ENCODE measurements around the gene NLGN1.
"Not testable (repeated sequence)": the region's sequence is repeated elsewhere in the genome, so short reads cannot be mapped to it uniquely, and the experiment has no call there.

The NLGN1 gene

GRCh38 chr3:174169736-174170135 is 772.2 kb downstream of the NLGN1 start:
- DNase-seq (ENCODE audit: low read depth), result no peak

- DNase-seq (ENCODE audit: low read depth), result no peak
Measured at GRCh38 chr3:174170248-174170647, 772.7 kb downstream of the NLGN1 start.

GRCh38 chr3:174186377-174186989 is 788.9 kb downstream of the NLGN1 start:
- no peak for DNase-seq (ENCODE audit: low read depth)

- no peak for DNase-seq (ENCODE audit: low read depth)
Measured at GRCh38 chr3:174191380-174191779, 793.8 kb downstream of the NLGN1 start.

GRCh38 chr3:174191895-174192294 is 794.4 kb downstream of the NLGN1 start:
- DNase-seq (ENCODE audit: low read depth), result no peak

- DNase-seq (ENCODE audit: low read depth), result no peak
Measured at GRCh38 chr3:174192471-174192870, 794.9 kb downstream of the NLGN1 start.

- DNase-seq (ENCODE audit: low read depth), result peak; percentile 26
Measured at GRCh38 chr3:174193604-174194003, 796.1 kb downstream of the NLGN1 start.

- no peak for DNase-seq (ENCODE audit: low read depth)
Measured at GRCh38 chr3:174197416-174197815, 799.9 kb downstream of the NLGN1 start.

GRCh38 chr3:174198199-174198598 is 800.7 kb downstream of the NLGN1 start:
- no peak for DNase-seq (ENCODE audit: low read depth)

GRCh38 chr3:174199696-174200095 is 802.2 kb downstream of the NLGN1 start:
- no peak for DNase-seq (ENCODE audit: low read depth)

GRCh38 chr3:174202116-174202515 is 804.6 kb downstream of the NLGN1 start:
- DNase-seq (ENCODE audit: low read depth), result no peak

GRCh38 chr3:174202561-174202960 is 805.0 kb downstream of the NLGN1 start:
- DNase-seq (ENCODE audit: low read depth), result no peak

- DNase-seq (ENCODE audit: low read depth), result no peak
Measured at GRCh38 chr3:174204765-174205164, 807.2 kb downstream of the NLGN1 start.

- DNase-seq (ENCODE audit: low read depth), result no peak
Measured at GRCh38 chr3:174206607-174207192, 809.2 kb downstream of the NLGN1 start.

GRCh38 chr3:174208161-174208560 is 810.6 kb downstream of the NLGN1 start:
- DNase-seq (ENCODE audit: low read depth), result no peak

GRCh38 chr3:174211896-174212295 is 814.4 kb downstream of the NLGN1 start:
- DNase-seq (ENCODE audit: low read depth), result not testable (repeated sequence)

- peak; percentile 50 for DNase-seq (ENCODE audit: low read depth)
Measured at GRCh38 chr3:174215456-174215855, 817.9 kb downstream of the NLGN1 start.

- no peak for DNase-seq (ENCODE audit: low read depth)
Measured at GRCh38 chr3:174216019-174216418, 818.5 kb downstream of the NLGN1 start.

- DNase-seq (ENCODE audit: low read depth), result no peak
Measured at GRCh38 chr3:174216946-174217718, 819.6 kb downstream of the NLGN1 start.

GRCh38 chr3:174218016-174218415 is 820.5 kb downstream of the NLGN1 start:
- no peak for DNase-seq (ENCODE audit: low read depth)

GRCh38 chr3:174219738-174220137 is 822.2 kb downstream of the NLGN1 start:
- no peak for DNase-seq (ENCODE audit: low read depth)

- DNase-seq (ENCODE audit: low read depth), result no peak
Measured at GRCh38 chr3:174220775-174221554, 823.4 kb downstream of the NLGN1 start.

- DNase-seq (ENCODE audit: low read depth), result no peak
Measured at GRCh38 chr3:174223042-174223441, 825.5 kb downstream of the NLGN1 start.
